Activated CD4-positive, alpha-beta memory T cell treated with anti-CD3 and anti-CD28 coated beads, Interleukin-2, amount 10 ng/mL, durations not matched to agents 7 days and 5 days (primary cell): Measurements from ENCODE around the gene MPND. TPM values are rescaled to one million over a fixed set of nuclear protein-coding genes. Genes with fewer than 3 reads are reported as not detected.

Source experiments
- CTCF ChIA-PET: fragments of 350-600 bp; sonication (Branson Sonifier 250); formaldehyde crosslinking; loops from one replicate; lab custom pipeline; 2021; ENCODE audit warnings: antibody characterized with exemption, inconsistent platforms; lab: Charles Lee
- POLR2A ChIA-PET: fragments of 350-600 bp; sonication (Branson Sonifier 250); formaldehyde crosslinking; loops from one replicate; lab custom pipeline; 2021; ENCODE audit warnings: antibody characterized with exemption; lab: Charles Lee
- DNase-seq: peaks from one replicate; pipeline ENCODE4 v3.0.0-alpha.2; 2020
- H3K27ac Mint-ChIP-seq: one replicate; pipeline ENCODE4 v1.8.0; 2021; ENCODE audit warnings: mild to moderate bottlenecking, mixed read lengths
- H3K27me3 Mint-ChIP-seq: one replicate; pipeline ENCODE4 v1.8.0; 2021; ENCODE audit warnings: mixed read lengths
- H3K36me3 Mint-ChIP-seq: one replicate; pipeline ENCODE4 v1.8.0; 2021; ENCODE audit warnings: low read depth, mixed read lengths
- H3K4me1 Mint-ChIP-seq: one replicate; pipeline ENCODE4 v1.8.0; 2021; ENCODE audit warnings: mixed read lengths
- H3K4me3 Mint-ChIP-seq: one replicate; pipeline ENCODE4 v1.8.0; 2021; ENCODE audit warnings: mild to moderate bottlenecking, mixed read lengths
- H3K9me3 Mint-ChIP-seq: one replicate; pipeline ENCODE4 v1.8.0; 2021; ENCODE audit warnings: mixed read lengths
- total RNA-seq, 2 experiments: library from RNA; stranded (reverse); gene quantifications; one replicate each; pipeline ENCODE4 v1.2.3, GENCODE V29; 2021

Gene MPND
- total RNA-seq, 2 experiments from 2014 or later, result 19.1 to 20.4 TPM

GRCh38 chr19:4304538-4305256, 38.7 kb upstream of the MPND start, which contains the start of gene FSD1:
FSD1 (plus strand) TSS chr19:4304598; CDS start chr19:4304747, 149 bp downstream.
- DNase-seq, result peak; percentile 68
- Mint-ChIP-seq H3K27ac (no peak within 1 kb of the TSS), H3K36me3 (no peaks in the 10 kb centered on the region), H3K4me3 (peak within 1 kb of the TSS; percentile 32), H3K9me3 (no peaks in the 10 kb centered on the region), H3K4me1 (peaks cover 21% of the 10 kb centered on the region), H3K27me3 (no peaks in the 10 kb centered on the region)
- POLR2A ChIA-PET, result interaction anchor here (0.6 to 0.7 kb wide), 2 partner anchors 23 to 33 kb away, joined by 3 read pairs; no protein-coding TSS in a partner anchor
- CTCF ChIA-PET, result interaction anchor here (0.6 to 1.2 kb wide), 2 partner anchors 37 to 38 kb away, joined by 3 to 4 read pairs; partner anchors contain the start of gene MPND

GRCh38 chr19:4305257-4305612, 38.1 kb upstream of the MPND start:
- H3K27me3 Mint-ChIP-seq, result no peaks in the 10 kb centered on the region
- DNase-seq, result no peak
- H3K4me3 Mint-ChIP-seq, result peak overlapping the region; percentile 18
- H3K27ac Mint-ChIP-seq, result no peak overlapping the region
- peaks cover 21% of the 10 kb centered on the region for H3K4me1 Mint-ChIP-seq
- ChIA-PET CTCF (no interaction called here), POLR2A (no interaction called here)
- no peaks in the 10 kb centered on the region for H3K9me3 Mint-ChIP-seq
- H3K36me3 Mint-ChIP-seq, result no peaks in the 10 kb centered on the region

GRCh38 chr19:4305659-4306058, 37.7 kb upstream of the MPND start:
- CTCF ChIA-PET, result no interaction called here
- no peaks in the 10 kb centered on the region for H3K36me3 Mint-ChIP-seq
- H3K4me3 Mint-ChIP-seq, result peak overlapping the region; percentile 18
- no peaks in the 10 kb centered on the region for H3K9me3 Mint-ChIP-seq
- no peak overlapping the region for H3K27ac Mint-ChIP-seq
- no peaks in the 10 kb centered on the region for H3K27me3 Mint-ChIP-seq
- POLR2A ChIA-PET, result no interaction called here
- no peak for DNase-seq
- peaks cover 21% of the 10 kb centered on the region for H3K4me1 Mint-ChIP-seq

- Mint-ChIP-seq H3K4me3 (no peak overlapping the region), H3K27me3 (no peaks in the 10 kb centered on the region), H3K9me3 (no peaks in the 10 kb centered on the region), H3K27ac (no peak overlapping the region), H3K36me3 (no peaks in the 10 kb centered on the region), H3K4me1 (no peaks in the 10 kb centered on the region)
- ChIA-PET CTCF (interaction anchor here (0.6 kb wide), 1 partner anchor 170 kb away, joined by 3 read pairs; no protein-coding TSS in a partner anchor), POLR2A (no interaction called here)
- no peak for DNase-seq
Measured at GRCh38 chr19:4310247-4311121, 32.9 kb upstream of the MPND start.

GRCh38 chr19:4313847-4314490, 29.4 kb upstream of the MPND start:
- peaks cover 5% of the 10 kb centered on the region for H3K9me3 Mint-ChIP-seq
- H3K27ac Mint-ChIP-seq, result no peak overlapping the region
- CTCF ChIA-PET, result interaction anchor here (1.2 to 2.1 kb wide), 3 partner anchors 29 to 47 kb away, joined by 4 to 5 read pairs (median 5); partner anchors contain the start of gene MPND
- H3K36me3 Mint-ChIP-seq, result peaks cover 8% of the 10 kb centered on the region
- no peaks in the 10 kb centered on the region for H3K27me3 Mint-ChIP-seq
- POLR2A ChIA-PET, result no interaction called here
- no peak overlapping the region for H3K4me3 Mint-ChIP-seq
- no peaks in the 10 kb centered on the region for H3K4me1 Mint-ChIP-seq
- no peak for DNase-seq

- no peak for DNase-seq
- H3K4me3 Mint-ChIP-seq, result no peak overlapping the region
- no peak overlapping the region for H3K27ac Mint-ChIP-seq
- peaks cover 18% of the 10 kb centered on the region for H3K36me3 Mint-ChIP-seq
- no peaks in the 10 kb centered on the region for H3K27me3 Mint-ChIP-seq
- no peaks in the 10 kb centered on the region for H3K4me1 Mint-ChIP-seq
- POLR2A ChIA-PET, result no interaction called here
- H3K9me3 Mint-ChIP-seq, result peaks cover 21% of the 10 kb centered on the region
- CTCF ChIA-PET, result no interaction called here
Measured at GRCh38 chr19:4316956-4317355, 26.4 kb upstream of the MPND start.

GRCh38 chr19:4318460-4318859, 24.9 kb upstream of the MPND start:
- no peaks in the 10 kb centered on the region for H3K4me1 Mint-ChIP-seq
- ChIA-PET POLR2A (no interaction called here), CTCF (no interaction called here)
- no peaks in the 10 kb centered on the region for H3K27me3 Mint-ChIP-seq
- H3K36me3 Mint-ChIP-seq, result peaks cover 18% of the 10 kb centered on the region
- no peak for DNase-seq
- no peak overlapping the region for H3K27ac Mint-ChIP-seq
- H3K4me3 Mint-ChIP-seq, result no peak overlapping the region
- H3K9me3 Mint-ChIP-seq, result peaks cover 21% of the 10 kb centered on the region

GRCh38 chr19:4319067-4319718, 24.2 kb upstream of the MPND start:
- POLR2A ChIA-PET, result interaction anchor here (1.0 to 1.8 kb wide), 2 partner anchors 15 to 19 kb away, joined by 3 to 4 read pairs; no protein-coding TSS in a partner anchor
- no peak for DNase-seq
- Mint-ChIP-seq H3K27me3 (no peaks in the 10 kb centered on the region), H3K9me3 (peaks cover 21% of the 10 kb centered on the region), H3K4me3 (no peak overlapping the region), H3K36me3 (peaks cover 18% of the 10 kb centered on the region), H3K4me1 (no peaks in the 10 kb centered on the region), H3K27ac (no peak overlapping the region)
- CTCF ChIA-PET, result interaction anchor here (1.0 to 2.8 kb wide), 3 partner anchors 23 to 52 kb away, joined by 3 to 10 read pairs (median 9); no protein-coding TSS in a partner anchor

GRCh38 chr19:4320419-4320818, 22.9 kb upstream of the MPND start:
- no peak for DNase-seq
- Mint-ChIP-seq H3K27ac (no peak overlapping the region), H3K27me3 (no peaks in the 10 kb centered on the region), H3K4me1 (no peaks in the 10 kb centered on the region), H3K36me3 (peaks cover 18% of the 10 kb centered on the region), H3K9me3 (peaks cover 21% of the 10 kb centered on the region), H3K4me3 (no peak overlapping the region)
- ChIA-PET CTCF (interaction anchor here (1.5 to 2.8 kb wide), 3 partner anchors 32 to 64 kb away, joined by 4 to 10 read pairs (median 9); no protein-coding TSS in a partner anchor), POLR2A (interaction anchor here (1.8 kb wide), 1 partner anchor 14 kb away, joined by 4 read pairs; no protein-coding TSS in a partner anchor)

GRCh38 chr19:4322942-4323665, 20.3 kb upstream of the MPND start:
- Mint-ChIP-seq H3K4me1 (peaks cover 18% of the 10 kb centered on the region), H3K27ac (no peak overlapping the region), H3K27me3 (peaks cover 9% of the 10 kb centered on the region), H3K36me3 (peaks cover 15% of the 10 kb centered on the region), H3K4me3 (no peak overlapping the region), H3K9me3 (peaks cover 19% of the 10 kb centered on the region)
- DNase-seq, result no peak
- POLR2A ChIA-PET, result interaction anchor here (0.6 to 2.2 kb wide), 5 partner anchors 10 to 123 kb away, joined by 3 to 9 read pairs (median 3); partner anchors contain the start of gene MPND
- CTCF ChIA-PET, result interaction anchor here (1.2 to 1.6 kb wide), 2 partner anchors 29 to 56 kb away, joined by 3 to 4 read pairs; no protein-coding TSS in a partner anchor

GRCh38 chr19:4323692-4324091, 19.7 kb upstream of the MPND start:
- DNase-seq, result no peak
- no peak overlapping the region for H3K27ac Mint-ChIP-seq
- POLR2A ChIA-PET, result interaction anchor here (0.8 to 1.2 kb wide), 3 partner anchors 14 to 20 kb away, joined by 3 to 4 read pairs (median 3); partner anchors contain the start of genes MPND and STAP2
- peaks cover 10% of the 10 kb centered on the region for H3K36me3 Mint-ChIP-seq
- CTCF ChIA-PET, result interaction anchor here (0.6 kb wide), 1 partner anchor 302 kb away, joined by 5 read pairs; no protein-coding TSS in a partner anchor
- no peak overlapping the region for H3K4me3 Mint-ChIP-seq
- peaks cover 18% of the 10 kb centered on the region for H3K9me3 Mint-ChIP-seq
- H3K4me1 Mint-ChIP-seq, result peaks cover 23% of the 10 kb centered on the region
- peaks cover 9% of the 10 kb centered on the region for H3K27me3 Mint-ChIP-seq
